OCI-M1 (cell line): Measurements from ENCODE around the gene CEMIP.

Experiments used
- DNase-seq: peaks from one replicate; lab custom pipeline; 2025; lab: John Stamatoyannopoulos, UW

CEMIP gene

DNA sequence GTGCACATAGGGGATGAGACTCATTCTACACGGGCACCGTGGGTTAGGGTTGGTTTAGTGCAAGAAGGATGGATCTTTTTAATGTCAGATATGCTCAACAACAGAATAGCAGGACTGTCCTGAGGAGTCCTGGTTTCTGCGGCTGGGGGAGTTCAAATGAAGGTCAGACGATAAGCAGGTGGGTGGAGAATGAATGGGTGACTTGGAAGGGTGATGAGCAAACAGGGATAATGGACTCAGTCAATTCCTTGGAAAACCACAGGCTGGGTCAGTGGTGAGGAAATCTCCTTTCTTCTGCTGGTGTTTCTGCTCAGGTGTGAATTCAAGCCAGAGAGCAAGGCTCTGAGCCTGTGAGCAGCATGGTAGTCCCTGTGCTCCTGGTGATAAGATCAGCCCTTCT lies 150.5 kb downstream of the CEMIP start:
- no peak for DNase-seq

DNA sequence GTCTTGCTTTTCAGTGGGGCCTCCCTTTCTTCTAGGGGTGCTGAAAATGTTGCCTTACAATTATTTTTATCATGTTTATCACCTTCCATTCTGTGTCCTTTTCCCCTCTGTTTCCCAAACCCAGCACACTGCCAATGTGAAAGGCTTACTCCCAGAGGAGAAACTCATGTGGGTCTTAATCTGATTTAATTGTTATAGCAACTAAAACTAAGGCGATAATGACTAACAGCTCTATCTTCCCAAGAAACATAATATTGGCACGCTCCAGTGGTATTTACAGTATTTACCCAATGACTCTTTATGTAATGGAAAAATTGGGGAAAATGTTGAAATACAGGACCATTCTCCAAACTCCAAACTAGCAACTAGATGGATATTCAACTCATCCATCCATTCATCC lies 152.0 kb downstream of the CEMIP start:
- DNase-seq = no peak

DNA sequence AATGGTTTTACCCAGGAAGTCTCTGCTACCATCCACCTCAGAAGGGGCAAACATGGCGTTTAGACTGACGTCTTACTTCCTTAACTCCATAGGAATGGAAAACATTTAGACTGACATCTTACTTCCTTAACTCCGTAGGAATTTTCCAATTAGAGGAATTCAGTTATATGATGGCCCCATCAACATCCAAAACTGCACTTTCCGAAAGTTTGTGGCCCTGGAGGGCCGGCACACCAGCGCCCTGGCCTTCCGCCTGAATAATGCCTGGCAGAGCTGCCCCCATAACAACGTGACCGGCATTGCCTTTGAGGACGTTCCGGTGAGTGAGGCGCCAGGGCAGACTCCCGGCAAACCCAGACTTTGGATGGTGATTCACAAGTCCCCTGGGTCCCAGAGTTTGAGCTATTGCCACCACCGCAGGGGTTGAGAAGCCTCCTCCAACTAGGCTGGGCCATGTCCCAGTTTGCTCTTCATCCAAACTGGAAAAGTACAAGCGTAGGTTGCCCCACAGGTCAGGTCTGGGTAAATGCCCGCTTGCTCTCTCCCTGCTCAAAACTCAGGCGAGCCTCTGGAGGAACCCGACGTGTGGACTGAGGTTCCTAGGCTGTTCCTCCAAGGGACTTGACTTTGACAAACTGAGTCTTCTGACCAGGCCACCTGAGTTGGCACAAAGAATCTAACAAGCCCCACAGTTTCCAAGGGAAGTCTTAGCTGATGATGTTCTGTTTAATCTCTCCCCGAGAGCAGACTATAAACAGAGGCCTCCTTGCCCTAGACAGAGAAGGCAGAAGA lies 152.7 kb downstream of the CEMIP start:
- no peak for DNase-seq

- no peak for DNase-seq
Measured at GRCh38 chr15:80932513-80932815, 153.3 kb downstream of the CEMIP start.

DNA sequence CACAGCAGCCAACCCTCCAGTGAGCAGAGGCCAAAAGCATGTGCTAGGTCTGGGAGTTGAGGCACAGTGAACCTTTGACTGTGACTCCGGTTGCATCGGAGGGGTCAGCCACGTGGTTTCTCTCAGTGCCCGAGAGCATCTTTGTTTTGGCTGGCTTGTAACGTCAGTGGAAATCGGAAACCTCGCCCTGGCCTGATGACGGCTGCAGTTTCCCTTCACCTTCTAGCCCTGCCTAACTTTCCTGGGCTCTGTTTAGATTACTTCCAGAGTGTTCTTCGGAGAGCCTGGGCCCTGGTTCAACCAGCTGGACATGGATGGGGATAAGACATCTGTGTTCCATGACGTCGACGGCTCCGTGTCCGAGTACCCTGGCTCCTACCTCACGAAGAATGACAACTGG lies 153.8 kb downstream of the CEMIP start:
- DNase-seq = no peak

DNA sequence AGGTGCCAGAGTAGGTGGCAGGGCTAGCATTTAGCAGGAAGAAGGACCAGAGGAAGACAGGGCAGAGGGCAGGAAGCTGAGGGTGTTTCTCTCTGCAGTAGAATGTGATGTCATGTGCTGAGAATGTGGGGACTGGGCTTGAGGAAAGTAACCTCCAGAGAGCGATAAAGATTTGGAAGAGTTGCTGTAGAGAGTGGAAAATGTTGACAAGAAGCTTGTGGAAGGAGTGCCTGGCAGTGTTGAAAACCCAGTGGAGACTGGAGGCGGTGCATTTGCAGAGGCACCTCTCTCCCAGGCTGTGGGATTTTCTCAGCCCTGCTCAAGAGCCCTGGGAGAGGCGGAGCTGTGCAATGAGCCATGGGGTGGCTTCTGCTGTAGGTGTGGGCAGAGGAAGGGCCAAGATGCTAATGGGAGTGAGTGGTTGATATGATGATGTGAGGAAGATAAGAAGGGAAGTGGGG lies 155.6 kb downstream of the CEMIP start:
- DNase-seq = no peak

- DNase-seq = no peak
Measured at GRCh38 chr15:80936288-80937078, 157.3 kb downstream of the CEMIP start.

- DNase-seq = no peak
Measured at GRCh38 chr15:80937718-80938117, 158.5 kb downstream of the CEMIP start.

GRCh38 chr15:80939216-80939615 lies 160.0 kb downstream of the CEMIP start:
- DNase-seq = no peak

DNA sequence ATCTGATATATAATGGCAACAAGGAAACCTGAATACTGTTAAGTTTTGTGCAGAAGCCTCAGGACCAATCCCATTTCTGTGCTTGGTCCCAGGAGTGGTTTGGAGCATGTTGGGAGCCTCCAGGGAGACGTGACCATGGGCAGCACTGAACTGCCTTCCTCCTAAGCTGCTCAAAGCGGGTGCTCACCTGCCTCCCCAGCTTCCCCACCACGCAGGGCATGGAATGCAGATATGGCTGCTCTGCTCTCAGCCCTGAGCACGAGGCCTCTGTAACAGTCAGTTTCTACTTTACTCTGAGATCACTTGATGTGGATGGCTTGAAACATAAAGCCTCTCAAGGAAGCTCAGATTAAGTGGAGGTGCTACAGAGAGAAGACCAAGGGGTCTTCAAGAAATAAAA lies 161.2 kb downstream of the CEMIP start:
- no peak for DNase-seq

DNA sequence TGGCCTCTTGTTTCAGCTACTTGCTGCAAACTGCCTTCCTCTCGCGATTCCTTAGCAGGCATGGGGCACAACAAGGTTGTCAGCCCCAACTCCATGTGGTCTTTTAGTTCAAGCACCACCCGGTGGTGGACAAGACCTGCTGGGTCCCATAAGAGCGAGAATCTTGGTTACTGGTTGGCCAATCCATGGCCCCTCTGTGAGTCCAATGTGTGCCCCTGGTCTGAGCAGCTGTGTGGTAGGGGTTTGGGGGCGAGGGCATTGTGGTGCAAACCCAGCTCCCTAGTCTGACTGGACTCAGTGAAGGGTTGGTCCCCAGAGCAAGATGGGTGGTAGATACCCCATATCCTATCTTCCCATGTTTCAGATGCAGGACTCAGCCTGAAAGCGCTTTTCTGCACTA lies 161.7 kb downstream of the CEMIP start:
- no peak for DNase-seq

DNA sequence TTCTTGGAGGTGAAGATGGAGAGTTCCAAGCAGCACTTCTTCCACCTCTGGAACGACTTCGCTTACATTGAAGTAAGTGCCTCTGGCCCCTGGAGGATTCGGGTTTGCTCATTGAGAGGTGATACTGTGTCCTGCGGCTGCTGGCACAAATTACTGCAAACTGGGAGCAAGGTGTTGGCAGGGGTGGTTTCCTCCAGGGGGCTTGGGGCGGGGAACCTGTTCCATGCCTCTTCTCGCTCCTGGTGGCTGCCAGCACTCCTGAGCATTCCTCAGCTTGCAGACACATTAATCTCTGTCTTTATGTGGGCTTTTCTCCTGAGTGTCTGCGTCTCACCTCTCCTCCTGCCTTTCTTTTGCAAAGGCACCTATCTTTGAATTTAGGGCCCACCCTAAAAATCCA lies 163.1 kb downstream of the CEMIP start:
- DNase-seq = no peak

DNA sequence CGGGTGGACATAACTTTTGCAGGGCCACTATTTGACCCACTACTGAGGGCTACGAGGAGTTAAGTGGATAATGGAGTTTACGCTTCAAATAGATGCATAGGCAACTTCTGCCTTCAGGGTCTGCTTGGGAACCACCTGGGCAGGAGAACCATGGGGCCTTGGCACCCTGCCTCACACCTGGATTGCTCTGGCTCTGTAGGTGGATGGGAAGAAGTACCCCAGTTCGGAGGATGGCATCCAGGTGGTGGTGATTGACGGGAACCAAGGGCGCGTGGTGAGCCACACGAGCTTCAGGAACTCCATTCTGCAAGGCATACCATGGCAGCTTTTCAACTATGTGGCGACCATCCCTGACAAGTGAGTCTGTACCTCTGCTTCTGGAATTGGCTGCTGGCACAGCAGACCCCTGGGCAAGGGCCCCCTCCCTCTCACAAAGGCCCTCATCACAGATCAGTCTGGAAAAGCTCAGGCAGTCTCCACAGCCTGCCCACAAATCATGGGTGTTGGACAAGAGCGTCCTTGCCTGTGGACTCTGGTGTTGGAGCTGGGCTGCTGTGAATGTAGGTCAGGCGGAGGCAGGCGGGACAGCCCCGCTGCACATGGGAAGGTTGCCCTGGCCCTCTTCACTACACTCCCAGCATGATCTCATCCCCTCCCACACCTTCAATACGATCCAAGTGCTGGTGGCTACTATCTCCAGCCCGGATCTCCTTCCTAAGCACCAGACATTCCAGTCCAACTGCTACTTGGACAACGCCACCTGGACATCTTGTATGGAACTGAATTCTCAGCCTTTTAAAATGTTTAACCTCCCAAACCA lies 163.8 kb downstream of the CEMIP start:
- no peak for DNase-seq

DNA sequence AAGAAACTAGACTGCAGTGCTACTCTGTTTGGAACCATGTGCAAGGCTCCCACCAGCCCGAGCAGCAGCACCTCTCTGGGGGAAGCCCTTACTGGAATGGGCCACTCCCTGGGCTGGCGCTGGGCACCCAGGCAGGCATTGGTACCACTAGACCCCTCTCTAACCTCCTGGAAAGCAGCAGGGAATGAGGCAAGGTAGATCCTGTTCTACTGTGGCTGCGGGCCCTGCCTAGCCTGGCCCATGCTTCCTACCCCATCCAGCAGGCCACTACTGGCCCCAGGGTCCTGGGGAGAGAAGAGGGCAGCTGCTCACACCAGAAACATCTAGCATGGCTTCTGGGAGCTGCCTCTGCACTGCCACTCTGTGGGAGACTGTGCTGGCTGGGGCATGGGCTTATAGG lies 165.6 kb downstream of the CEMIP start:
- DNase-seq = no peak

DNA sequence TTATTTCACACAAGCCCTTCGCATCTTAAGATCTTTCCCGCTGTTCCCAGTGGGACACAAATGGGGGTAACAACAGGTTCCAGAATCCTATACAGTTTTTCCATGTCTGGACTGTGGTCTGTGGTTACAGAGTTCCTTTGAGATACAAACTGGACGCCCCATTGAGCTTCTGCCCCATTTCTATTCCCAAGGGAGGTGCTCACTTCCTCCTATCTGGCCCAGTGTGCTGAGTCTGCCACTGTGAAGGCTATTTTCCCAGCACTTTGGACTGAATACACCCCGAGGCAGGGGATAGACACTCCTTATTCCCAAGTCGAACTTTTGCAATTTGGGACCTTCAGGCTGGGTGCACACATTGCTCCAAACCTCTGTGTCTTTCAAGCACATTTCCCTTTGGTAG lies 166.4 kb downstream of the CEMIP start:
- no peak for DNase-seq

GRCh38 chr15:80946576-80946975 lies 167.4 kb downstream of the CEMIP start:
- no peak for DNase-seq

DNA sequence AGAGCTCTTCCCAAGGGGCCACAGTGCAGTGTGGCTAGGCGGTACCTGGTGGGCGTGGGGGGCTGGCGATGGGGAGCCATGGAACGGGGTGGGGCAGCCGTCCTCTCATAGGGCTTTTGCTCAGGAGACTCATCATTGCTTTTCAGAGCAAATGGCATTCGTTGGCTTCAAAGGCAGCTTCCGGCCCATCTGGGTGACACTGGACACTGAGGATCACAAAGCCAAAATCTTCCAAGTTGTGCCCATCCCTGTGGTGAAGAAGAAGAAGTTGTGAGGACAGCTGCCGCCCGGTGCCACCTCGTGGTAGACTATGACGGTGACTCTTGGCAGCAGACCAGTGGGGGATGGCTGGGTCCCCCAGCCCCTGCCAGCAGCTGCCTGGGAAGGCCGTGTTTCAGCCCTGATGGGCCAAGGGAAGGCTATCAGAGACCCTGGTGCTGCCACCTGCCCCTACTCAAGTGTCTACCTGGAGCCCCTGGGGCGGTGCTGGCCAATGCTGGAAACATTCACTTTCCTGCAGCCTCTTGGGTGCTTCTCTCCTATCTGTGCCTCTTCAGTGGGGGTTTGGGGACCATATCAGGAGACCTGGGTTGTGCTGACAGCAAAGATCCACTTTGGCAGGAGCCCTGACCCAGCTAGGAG lies 169.6 kb downstream of the CEMIP start:
- no peak for DNase-seq

DNA sequence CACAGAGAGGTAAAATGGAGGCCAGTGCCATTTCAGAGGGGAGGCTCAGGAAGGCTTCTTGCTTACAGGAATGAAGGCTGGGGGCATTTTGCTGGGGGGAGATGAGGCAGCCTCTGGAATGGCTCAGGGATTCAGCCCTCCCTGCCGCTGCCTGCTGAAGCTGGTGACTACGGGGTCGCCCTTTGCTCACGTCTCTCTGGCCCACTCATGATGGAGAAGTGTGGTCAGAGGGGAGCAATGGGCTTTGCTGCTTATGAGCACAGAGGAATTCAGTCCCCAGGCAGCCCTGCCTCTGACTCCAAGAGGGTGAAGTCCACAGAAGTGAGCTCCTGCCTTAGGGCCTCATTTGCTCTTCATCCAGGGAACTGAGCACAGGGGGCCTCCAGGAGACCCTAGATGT lies 170.6 kb downstream of the CEMIP start:
- DNase-seq = no peak

DNA sequence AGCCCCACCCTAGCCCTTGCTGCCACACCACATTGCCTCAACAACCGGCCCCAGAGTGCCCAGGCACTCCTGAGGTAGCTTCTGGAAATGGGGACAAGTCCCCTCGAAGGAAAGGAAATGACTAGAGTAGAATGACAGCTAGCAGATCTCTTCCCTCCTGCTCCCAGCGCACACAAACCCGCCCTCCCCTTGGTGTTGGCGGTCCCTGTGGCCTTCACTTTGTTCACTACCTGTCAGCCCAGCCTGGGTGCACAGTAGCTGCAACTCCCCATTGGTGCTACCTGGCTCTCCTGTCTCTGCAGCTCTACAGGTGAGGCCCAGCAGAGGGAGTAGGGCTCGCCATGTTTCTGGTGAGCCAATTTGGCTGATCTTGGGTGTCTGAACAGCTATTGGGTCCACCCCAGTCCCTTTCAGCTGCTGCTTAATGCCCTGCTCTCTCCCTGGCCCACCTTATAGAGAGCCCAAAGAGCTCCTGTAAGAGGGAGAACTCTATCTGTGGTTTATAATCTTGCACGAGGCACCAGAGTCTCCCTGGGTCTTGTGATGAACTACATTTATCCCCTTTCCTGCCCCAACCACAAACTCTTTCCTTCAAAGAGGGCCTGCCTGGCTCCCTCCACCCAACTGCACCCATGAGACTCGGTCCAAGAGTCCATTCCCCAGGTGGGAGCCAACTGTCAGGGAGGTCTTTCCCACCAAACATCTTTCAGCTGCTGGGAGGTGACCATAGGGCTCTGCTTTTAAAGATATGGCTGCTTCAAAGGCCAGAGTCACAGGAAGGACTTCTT lies 171.3 kb downstream of the CEMIP start:
- no peak for DNase-seq

GRCh38 chr15:80951941-80952340 lies 172.8 kb downstream of the CEMIP start:
- no peak for DNase-seq
